SH-SY5Y (cell line): ENCODE results near the gene SLC38A4.

Source experiments
- GATA2 ChIP-seq: IDR thresholded peaks from 2 replicates; pipeline ENCODE4 v1.6.1; 2011; ENCODE audit warnings: mild to moderate bottlenecking, low read depth, low read length
- GATA3 ChIP-seq: IDR thresholded peaks from 2 replicates; pipeline ENCODE4 v1.6.1; 2011; ENCODE audit warnings: low read depth, mild to moderate bottlenecking, low read length, moderate library complexity

Gene SLC38A4

DNA sequence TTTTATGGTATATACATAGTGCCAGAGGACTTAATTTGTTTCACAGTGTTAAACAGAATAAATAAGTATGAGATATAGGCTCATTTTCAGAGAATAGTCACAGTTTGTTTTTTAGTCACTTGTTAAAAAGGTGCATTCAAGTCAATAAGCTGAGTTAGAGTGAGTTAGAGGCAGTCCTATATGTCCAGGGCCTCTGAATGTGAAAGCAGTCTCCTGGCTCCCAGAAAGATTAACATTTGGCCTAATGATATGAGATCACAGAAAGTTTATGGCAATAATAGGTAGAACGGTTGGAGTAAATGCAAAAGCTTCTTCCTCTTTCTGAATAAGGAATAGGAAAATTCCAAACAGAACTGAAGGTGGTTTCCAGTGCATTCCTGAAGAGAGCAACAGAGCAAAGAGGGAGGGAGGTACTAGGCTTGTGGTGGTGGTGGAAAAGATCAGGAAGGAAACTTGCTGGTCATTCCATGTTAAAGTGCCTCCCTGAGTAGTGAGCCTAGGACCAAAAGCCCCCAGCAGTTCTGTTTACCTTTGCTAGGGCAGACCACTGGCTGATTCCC lies 54.4 kb downstream of the SLC38A4 start:
- no peak for TF ChIP-seq GATA2
- no peak for TF ChIP-seq GATA3

- TF ChIP-seq GATA2 (no peak), GATA3 (no peak)
Observed at GRCh38 chr12:46770501-46771183, 55.2 kb downstream of the SLC38A4 start.

DNA sequence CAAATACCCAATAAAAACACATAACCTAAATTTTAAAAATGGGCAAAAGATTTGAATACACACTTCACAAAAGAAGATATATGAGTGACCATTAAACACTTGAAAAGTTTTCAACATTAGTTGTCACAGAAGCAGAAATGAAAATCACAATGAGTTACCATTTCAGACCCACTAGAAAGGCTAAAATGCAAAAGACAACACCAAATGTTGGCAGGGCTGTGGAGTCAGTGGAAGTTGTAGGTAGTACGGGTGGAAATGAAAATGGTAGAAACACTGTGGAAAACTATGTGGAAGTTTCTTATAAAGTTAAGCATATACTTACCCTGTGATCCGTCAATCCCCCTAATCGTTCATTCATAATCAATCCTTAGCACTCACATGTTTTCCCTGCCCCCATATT lies 61.8 kb downstream of the SLC38A4 start:
- TF ChIP-seq GATA3: no peak
- no peak for TF ChIP-seq GATA2

GRCh38 chr12:46763230-46763629 lies 62.6 kb downstream of the SLC38A4 start:
- TF ChIP-seq GATA2 (no peak), GATA3 (no peak)

DNA sequence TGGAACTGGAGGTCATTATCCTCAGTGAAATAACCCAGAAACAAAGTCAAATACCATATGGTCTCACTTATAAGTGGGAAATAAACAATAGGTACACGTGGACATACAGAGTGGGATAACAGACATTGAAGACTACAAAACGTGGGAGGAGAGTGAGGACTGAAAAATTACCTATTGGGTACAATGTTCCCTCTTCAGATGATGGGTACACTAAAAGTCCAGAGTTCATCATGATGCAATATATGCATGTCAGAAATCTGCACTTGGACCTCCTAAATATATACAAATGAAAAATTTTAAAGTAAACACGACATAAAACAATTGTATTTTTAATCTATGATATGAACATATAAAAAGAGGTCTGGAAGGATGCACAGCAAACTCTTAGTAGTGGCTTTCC lies 71.2 kb downstream of the SLC38A4 start:
- TF ChIP-seq GATA3: no peak
- TF ChIP-seq GATA2: no peak

DNA sequence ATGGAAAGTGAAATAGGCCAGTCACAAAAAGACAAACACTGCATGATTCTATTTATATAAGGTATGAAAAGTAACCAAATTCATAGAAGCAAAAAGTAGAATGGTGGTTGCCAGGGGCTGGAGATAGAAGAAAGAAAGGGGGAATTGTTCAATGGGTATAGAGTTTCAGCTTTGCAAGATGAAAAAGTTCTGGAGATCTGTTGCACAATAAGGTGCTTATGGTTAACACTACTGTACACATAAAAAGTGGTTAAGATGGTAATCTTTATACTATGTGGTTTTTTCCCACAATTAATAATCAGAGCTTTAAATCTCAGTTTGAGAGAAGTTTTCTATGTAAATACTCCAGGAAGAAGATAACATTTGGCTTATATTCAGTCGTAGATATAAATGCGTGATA lies 73.4 kb downstream of the SLC38A4 start:
- no peak for TF ChIP-seq GATA3

- TF ChIP-seq GATA3 (no peak), GATA2 (no peak)
Observed at GRCh38 chr12:46751173-46751572, 74.6 kb downstream of the SLC38A4 start.

GRCh38 chr12:46749322-46749721 lies 76.5 kb downstream of the SLC38A4 start:
- TF ChIP-seq GATA3: no peak
- TF ChIP-seq GATA2: no peak

- TF ChIP-seq GATA3 (no peak), GATA2 (no peak)
Observed at GRCh38 chr12:46744283-46744682, 81.5 kb downstream of the SLC38A4 start.

DNA sequence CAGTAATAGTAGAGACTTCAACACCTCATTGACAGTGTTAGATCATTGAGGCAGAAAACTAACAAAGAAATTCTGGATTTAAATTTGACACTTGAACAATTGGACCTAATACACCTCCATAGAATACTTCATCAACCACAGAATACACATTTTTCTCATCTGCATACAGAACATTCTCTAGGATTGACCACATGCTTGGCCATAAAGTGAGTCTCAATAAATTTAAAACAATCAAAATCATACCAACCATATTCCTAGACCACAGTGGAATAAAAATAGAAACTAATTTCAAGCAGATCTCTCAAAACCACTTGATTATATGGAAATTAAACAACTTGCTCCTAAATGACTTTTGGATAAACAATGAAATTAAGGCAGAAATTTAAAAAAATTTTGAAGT lies 82.3 kb downstream of the SLC38A4 start:
- TF ChIP-seq GATA2: no peak
- TF ChIP-seq GATA3: no peak

DNA sequence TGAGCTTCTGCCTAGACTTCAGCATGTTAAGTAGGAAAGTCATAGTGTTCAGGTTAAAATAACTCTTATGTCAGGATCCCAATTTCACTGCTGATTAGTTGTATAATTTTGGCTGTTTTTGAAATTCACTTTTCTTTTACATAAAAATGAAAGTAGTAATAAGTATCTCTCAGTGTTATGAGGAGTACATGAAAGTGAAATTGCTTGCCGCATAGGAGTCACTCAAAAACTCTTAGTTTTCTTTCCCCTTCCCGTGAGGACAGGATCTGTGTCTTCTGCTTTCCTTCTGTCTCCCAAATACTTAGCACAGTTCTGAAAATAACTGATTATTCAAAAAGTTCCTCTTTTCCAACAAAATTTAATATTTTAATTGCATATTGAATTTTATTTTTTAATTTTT lies 100.5 kb downstream of the SLC38A4 start:
- TF ChIP-seq GATA3 (no peak), GATA2 (no peak)

- TF ChIP-seq GATA2: no peak
- TF ChIP-seq GATA3: no peak
Observed at GRCh38 chr12:46723629-46724419, 102.0 kb downstream of the SLC38A4 start.

GRCh38 chr12:46722394-46723185 lies 103.2 kb downstream of the SLC38A4 start:
- TF ChIP-seq GATA3 (no peak), GATA2 (no peak)

GRCh38 chr12:46718495-46718894 lies 107.3 kb downstream of the SLC38A4 start:
- no peak for TF ChIP-seq GATA2
- TF ChIP-seq GATA3: no peak
